AML-193 (cell line): ENCODE data around the gene GREB1L.

ENCODE experiments used
- DNase-seq, 2 experiments: peaks; one replicate each; lab custom pipeline; 2025; lab: John Stamatoyannopoulos, UW

Gene GREB1L

GRCh38 chr18:21559195-21559594 is 317.2 kb downstream of the GREB1L start:
- DNase-seq, result no peak

GRCh38 chr18:21571772-21572171 is 329.7 kb downstream of the GREB1L start:
- no peak for DNase-seq
